ENCODE data around the gene DPY19L1.
"Not testable (repeated sequence)": the region's sequence is repeated elsewhere in the genome, so short reads cannot be mapped to it uniquely, and the experiment has no call there.

DPY19L1 gene

GRCh38 chr7:35037211-35037525 lies at the start of gene DPY19L1:
Gene DPY19L1 (minus strand): TSS chr7:35037485. CDS start chr7:35037394, 91 bp downstream.
- no peak for DNase-seq (ENCODE audit: low read depth)

GRCh38 chr7:35079517-35079916 lies 42.2 kb upstream of the DPY19L1 start:
- not testable (repeated sequence) for DNase-seq (ENCODE audit: low read depth)

GRCh38 chr7:35074008-35074407 lies 36.7 kb upstream of the DPY19L1 start:
- not testable (repeated sequence) for DNase-seq (ENCODE audit: low read depth)

- not testable (repeated sequence) for DNase-seq (ENCODE audit: low read depth)
These were observed 35.9 kb upstream of the DPY19L1 start for GRCh38 chr7:35072950-35073827.

- not testable (repeated sequence) for DNase-seq (ENCODE audit: low read depth)
These were observed 31.8 kb upstream of the DPY19L1 start for GRCh38 chr7:35069084-35069483.

- not testable (repeated sequence) for DNase-seq (ENCODE audit: low read depth)
These were observed 28.1 kb upstream of the DPY19L1 start for GRCh38 chr7:35065382-35065781.

GRCh38 chr7:35058571-35058970 lies 21.3 kb upstream of the DPY19L1 start:
- DNase-seq (ENCODE audit: low read depth), result not testable (repeated sequence)

GRCh38 chr7:35057505-35058451 lies 20.5 kb upstream of the DPY19L1 start:
- DNase-seq (ENCODE audit: low read depth), result not testable (repeated sequence)

- DNase-seq (ENCODE audit: low read depth), result not testable (repeated sequence)
These were observed 18.4 kb upstream of the DPY19L1 start for GRCh38 chr7:35055733-35056132.

- not testable (repeated sequence) for DNase-seq (ENCODE audit: low read depth)
These were observed 16.3 kb upstream of the DPY19L1 start for GRCh38 chr7:35053488-35054175.

- not testable (repeated sequence) for DNase-seq (ENCODE audit: low read depth)
These were observed 11.1 kb upstream of the DPY19L1 start for GRCh38 chr7:35048390-35048789.

GRCh38 chr7:35047912-35048305 lies 10.6 kb upstream of the DPY19L1 start:
- DNase-seq (ENCODE audit: low read depth), result not testable (repeated sequence)

GRCh38 chr7:35047263-35047911 lies 10.1 kb upstream of the DPY19L1 start:
- DNase-seq (ENCODE audit: low read depth), result not testable (repeated sequence)

- DNase-seq (ENCODE audit: low read depth), result not testable (repeated sequence)
These were observed 6.0 kb upstream of the DPY19L1 start for GRCh38 chr7:35043301-35043700.

- no peak for DNase-seq (ENCODE audit: low read depth)
These were observed 3.6 kb upstream of the DPY19L1 start for GRCh38 chr7:35040906-35041305.

GRCh38 chr7:35039343-35039742 lies 2.1 kb upstream of the DPY19L1 start:
- no peak for DNase-seq (ENCODE audit: low read depth)

- no peak for DNase-seq (ENCODE audit: low read depth)
These were observed 1.1 kb upstream of the DPY19L1 start for GRCh38 chr7:35038354-35038753.

- peak; percentile 88 for DNase-seq (ENCODE audit: low read depth)
These were observed 449 bp upstream of the DPY19L1 start for GRCh38 chr7:35037526-35038341.

- DNase-seq (ENCODE audit: low read depth), result no peak
These were observed 719 bp downstream of the DPY19L1 start for GRCh38 chr7:35036361-35037171.

GRCh38 chr7:35035511-35035961 lies 1.7 kb downstream of the DPY19L1 start:
- DNase-seq (ENCODE audit: low read depth), result no peak
